Liver (tissue), 3 donors: ENCODE results near the gene REL.
"Not testable (repeated sequence)": the region's sequence is repeated elsewhere in the genome, so short reads cannot be mapped to it uniquely, and the experiment has no call there.

Experiments used
- CTCF ChIP-seq: fragments of 150-350 bp; IDR thresholded peaks from 2 replicates; pipeline ENCODE4 v1.5.1; 2017; ENCODE audit warnings: improper control_type of control experiment, low read depth, low read length; ENCODE audit not compliant: missing input control
- GABPA ChIP-seq, 2 donors: IDR thresholded peaks in 1 of 2; conservative IDR thresholded peaks in 1 of 2; 2 replicates each; pipeline ENCODE4 v1.6.1; 2016; ENCODE audit warnings: antibody characterized with exemption in 2 of 2, mild to moderate bottlenecking in 1 of 2, moderate library complexity in 1 of 2
- RAD21 ChIP-seq, 2 donors: IDR thresholded peaks; 2 replicates each; pipeline ENCODE4 v1.6.1; 2016; ENCODE audit warnings: antibody characterized with exemption in 2 of 2, mild to moderate bottlenecking in 2 of 2
- SP1 ChIP-seq: IDR thresholded peaks from 2 replicates; pipeline ENCODE4 v1.6.1; 2018; ENCODE audit warnings: antibody characterized with exemption, mild to moderate bottlenecking
- TAF1 ChIP-seq: conservative IDR thresholded peaks from 2 replicates; pipeline ENCODE4 v1.6.1; 2016; ENCODE audit warnings: antibody characterized with exemption, mild to moderate bottlenecking
- YY1 ChIP-seq: IDR thresholded peaks from 2 replicates; pipeline ENCODE4 v1.6.1; 2016; ENCODE audit warnings: antibody characterized with exemption, mild to moderate bottlenecking
- TF ChIP-seq, protein P1 (sequence below): IDR thresholded peaks from 2 replicates; pipeline ENCODE4 v1.6.1; 2016; ENCODE audit warnings: antibody characterized with exemption, mild to moderate bottlenecking
- TF ChIP-seq, protein P2 (sequence below): IDR thresholded peaks from 2 replicates; pipeline ENCODE4 v1.6.1; 2016; ENCODE audit warnings: antibody characterized with exemption
- TF ChIP-seq, protein P3 (sequence below): IDR thresholded peaks from 2 replicates; pipeline ENCODE4 v1.6.1; 2016; ENCODE audit warnings: antibody characterized with exemption
- donor health status: healthy.
- donor health status: healthy.

GRCh38 chr2:60865361-60865760 lies 16.0 kb upstream of the REL start:
- not testable (repeated sequence) for TF ChIP-seq CTCF; SP1; TAF1; RAD21 (IDR thresholded peaks at IDR 0.05); GABPA (IDR thresholded peaks at IDR 0.05 in 1 of 2, conservative IDR thresholded peaks at IDR 0.05 in 1 of 2); YY1
- TF ChIP-seq, protein P1, sequence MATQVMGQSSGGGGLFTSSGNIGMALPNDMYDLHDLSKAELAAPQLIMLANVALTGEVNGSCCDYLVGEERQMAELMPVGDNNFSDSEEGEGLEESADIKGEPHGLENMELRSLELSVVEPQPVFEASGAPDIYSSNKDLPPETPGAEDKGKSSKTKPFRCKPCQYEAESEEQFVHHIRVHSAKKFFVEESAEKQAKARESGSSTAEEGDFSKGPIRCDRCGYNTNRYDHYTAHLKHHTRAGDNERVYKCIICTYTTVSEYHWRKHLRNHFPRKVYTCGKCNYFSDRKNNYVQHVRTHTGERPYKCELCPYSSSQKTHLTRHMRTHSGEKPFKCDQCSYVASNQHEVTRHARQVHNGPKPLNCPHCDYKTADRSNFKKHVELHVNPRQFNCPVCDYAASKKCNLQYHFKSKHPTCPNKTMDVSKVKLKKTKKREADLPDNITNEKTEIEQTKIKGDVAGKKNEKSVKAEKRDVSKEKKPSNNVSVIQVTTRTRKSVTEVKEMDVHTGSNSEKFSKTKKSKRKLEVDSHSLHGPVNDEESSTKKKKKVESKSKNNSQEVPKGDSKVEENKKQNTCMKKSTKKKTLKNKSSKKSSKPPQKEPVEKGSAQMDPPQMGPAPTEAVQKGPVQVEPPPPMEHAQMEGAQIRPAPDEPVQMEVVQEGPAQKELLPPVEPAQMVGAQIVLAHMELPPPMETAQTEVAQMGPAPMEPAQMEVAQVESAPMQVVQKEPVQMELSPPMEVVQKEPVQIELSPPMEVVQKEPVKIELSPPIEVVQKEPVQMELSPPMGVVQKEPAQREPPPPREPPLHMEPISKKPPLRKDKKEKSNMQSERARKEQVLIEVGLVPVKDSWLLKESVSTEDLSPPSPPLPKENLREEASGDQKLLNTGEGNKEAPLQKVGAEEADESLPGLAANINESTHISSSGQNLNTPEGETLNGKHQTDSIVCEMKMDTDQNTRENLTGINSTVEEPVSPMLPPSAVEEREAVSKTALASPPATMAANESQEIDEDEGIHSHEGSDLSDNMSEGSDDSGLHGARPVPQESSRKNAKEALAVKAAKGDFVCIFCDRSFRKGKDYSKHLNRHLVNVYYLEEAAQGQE = not testable (repeated sequence)
- TF ChIP-seq, protein P2, sequence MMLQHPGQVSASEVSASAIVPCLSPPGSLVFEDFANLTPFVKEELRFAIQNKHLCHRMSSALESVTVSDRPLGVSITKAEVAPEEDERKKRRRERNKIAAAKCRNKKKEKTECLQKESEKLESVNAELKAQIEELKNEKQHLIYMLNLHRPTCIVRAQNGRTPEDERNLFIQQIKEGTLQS = not testable (repeated sequence)
- TF ChIP-seq, protein P3, sequence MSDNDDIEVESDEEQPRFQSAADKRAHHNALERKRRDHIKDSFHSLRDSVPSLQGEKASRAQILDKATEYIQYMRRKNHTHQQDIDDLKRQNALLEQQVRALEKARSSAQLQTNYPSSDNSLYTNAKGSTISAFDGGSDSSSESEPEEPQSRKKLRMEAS = not testable (repeated sequence)
